HG02981 (cell line): ENCODE results near the gene VPS4B.
A peak's percentile ranks its signal among the peaks of the same experiment; 100 is the strongest.
"Not testable (repeated sequence)": the region's sequence is repeated elsewhere in the genome, so short reads cannot be mapped to it uniquely, and the experiment has no call there.

ENCODE experiments used
- ATAC-seq: cut with Tn5 transposase; IDR thresholded peaks from one replicate; pipeline ENCODE4 v1.9.1; 2021; ENCODE audit warnings: mild to moderate bottlenecking, moderate library complexity; ENCODE audit not compliant: unreplicated experiment

VPS4B gene

GRCh38 chr18:63373161-63373560 lies 49.1 kb downstream of the VPS4B start:
- ATAC-seq = no peak

- no peak for ATAC-seq
Observed at GRCh38 chr18:63368611-63369010, 53.7 kb downstream of the VPS4B start.

DNA sequence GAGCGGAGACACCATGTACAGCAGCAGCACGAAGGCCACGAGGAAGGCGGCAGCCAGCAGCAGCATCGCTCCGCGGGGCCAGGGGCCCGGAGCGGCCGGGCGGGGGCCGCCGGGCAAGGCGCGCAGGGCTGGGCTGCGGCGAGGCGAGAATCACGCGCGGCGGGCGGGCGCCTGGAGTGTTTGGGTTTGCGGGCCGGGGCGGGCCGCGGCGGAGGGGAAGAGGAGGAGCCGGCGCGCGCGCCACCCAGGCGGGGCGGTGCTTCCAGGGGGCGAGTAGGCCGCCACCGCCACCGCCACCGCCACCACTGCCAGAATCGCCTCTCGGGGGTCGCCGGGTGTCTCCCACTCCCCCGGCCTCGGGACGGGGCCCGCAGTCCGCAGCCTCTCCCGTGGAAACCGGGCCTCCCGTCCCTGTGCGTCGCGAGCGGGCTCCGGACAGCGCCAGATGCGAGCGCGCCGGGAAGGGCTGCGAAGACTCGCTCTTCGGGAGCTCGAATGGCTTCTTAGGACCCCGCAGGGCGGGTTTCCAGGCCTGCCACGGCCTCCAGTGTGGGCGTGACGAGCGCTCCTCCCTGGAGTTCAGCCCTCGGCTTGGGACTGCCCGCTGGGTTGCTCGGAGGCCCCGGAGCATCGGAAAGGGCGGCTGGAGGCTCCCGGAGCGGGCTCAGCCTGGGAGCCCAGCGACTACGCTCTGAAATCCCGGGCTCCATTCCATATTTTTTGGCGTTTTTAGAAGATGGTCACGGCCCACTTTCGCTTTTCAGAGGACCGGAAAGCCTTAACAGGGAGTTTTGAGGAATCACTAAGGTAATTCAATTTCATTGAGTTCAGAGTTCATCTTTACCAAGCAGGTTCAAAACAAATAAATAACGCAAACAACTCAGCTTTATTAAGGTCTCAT lies 55.0 kb downstream of the VPS4B start, which contains the start of gene KDSR:
Gene KDSR (minus strand): TSS at position 154 of the 901 bp plus-strand sequence. CDS start 88 bp downstream, at position 66.
- ATAC-seq = peak; percentile 85

GRCh38 chr18:63366213-63367052 lies 55.8 kb downstream of the VPS4B start:
- peak; percentile 23 for ATAC-seq

DNA sequence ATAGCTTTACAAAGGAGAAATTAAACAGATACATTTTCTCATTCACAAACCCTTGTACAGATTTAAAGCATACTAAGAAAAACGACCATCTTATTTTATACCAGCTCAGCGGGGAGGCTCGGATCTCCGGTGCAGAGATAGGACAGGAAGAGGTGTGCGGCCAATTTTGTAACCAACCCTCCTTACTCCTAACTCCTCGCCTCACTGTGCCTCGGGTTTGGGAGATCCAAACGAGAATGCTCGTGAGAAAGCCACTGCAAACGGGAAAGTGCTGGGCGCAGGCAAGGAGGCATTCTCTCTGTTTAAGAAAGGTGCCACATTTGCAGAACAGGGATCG lies 56.4 kb downstream of the VPS4B start:
- ATAC-seq = no peak

GRCh38 chr18:63363951-63364350 lies 58.3 kb downstream of the VPS4B start:
- no peak for ATAC-seq

DNA sequence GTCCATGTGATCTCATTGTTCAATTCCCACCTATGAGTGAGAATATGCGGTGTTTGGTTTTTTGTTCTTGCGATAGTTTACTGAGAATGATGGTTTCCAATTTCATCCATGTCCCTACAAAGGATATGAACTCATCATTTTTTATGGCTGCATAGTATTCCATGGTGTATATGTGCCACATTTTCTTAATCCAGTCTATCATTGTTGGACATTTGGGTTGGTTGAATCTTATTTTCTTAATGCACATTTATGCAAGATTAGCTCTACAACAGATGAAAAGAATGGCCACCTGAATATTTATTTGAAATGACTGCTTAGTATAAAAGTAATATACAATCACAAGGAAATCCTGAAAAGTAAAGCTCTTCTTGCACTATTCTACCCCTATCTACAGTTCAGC lies 58.9 kb downstream of the VPS4B start:
- not testable (repeated sequence) for ATAC-seq

- no peak for ATAC-seq
Observed at GRCh38 chr18:63356272-63356896, 65.9 kb downstream of the VPS4B start.

- ATAC-seq = no peak
Observed at GRCh38 chr18:63350230-63350629, 72.0 kb downstream of the VPS4B start.

DNA sequence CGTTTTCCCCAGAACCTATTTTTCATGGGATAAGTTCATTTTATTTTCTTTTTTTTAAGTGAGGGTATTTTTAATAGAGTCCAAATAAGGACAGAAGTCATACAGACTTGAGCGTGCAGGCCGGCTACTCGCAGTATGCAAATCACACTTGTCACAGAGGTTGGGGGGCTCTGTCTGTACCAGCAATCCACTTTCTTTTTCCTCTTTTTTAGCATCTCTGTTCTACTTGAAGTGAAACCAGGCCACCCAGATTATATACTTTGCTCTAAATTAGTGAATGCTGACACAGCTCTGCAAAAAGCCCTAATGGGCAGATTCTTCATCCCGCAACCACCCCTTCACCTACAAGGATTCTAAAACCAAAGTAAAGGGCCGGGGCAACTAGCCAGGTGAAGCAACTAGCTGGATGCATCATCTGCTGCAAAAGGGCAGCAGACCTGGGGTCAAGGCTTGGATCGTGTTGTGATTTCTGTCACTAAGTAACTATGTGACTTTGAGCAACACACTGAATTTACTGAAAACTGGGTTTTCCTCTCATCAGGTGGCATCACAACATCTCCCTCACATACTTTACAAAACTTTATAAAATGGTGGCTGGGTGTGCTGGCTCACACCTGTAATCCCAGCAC lies 73.7 kb downstream of the VPS4B start:
- ATAC-seq = no peak

GRCh38 chr18:63346480-63347183 lies 75.6 kb downstream of the VPS4B start:
- ATAC-seq = no peak

- no peak for ATAC-seq
Observed at GRCh38 chr18:63346031-63346430, 76.2 kb downstream of the VPS4B start.

- ATAC-seq = no peak
Observed at GRCh38 chr18:63344918-63345317, 77.4 kb downstream of the VPS4B start.

- no peak for ATAC-seq
Observed at GRCh38 chr18:63344263-63344662, 78.0 kb downstream of the VPS4B start.

DNA sequence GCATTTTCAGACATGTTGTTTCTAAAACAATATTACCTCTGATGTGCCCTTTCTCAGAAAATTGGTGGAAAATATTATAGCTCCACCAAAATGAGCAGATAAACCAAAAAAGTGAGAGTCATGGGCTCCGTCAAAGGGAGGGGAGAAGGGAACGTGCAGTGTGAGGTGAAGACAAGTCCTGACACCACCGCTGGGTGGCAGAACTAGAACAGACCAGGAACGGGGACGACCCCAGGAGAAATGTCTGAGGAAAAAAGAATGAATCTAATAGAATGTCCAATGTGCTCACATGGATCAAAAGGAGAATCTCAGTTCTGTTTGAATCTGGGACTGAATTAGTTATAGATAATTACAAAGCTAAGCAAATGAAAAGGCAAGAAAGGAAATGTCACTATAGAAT lies 80.1 kb downstream of the VPS4B start:
- ATAC-seq = no peak

- ATAC-seq = no peak
Observed at GRCh38 chr18:63339920-63340484, 82.3 kb downstream of the VPS4B start.
